Endothelial cell (in vitro differentiated cells): Measurements from ENCODE around the gene TSPAN31. TPM values are rescaled to one million over a fixed set of nuclear protein-coding genes. Genes with fewer than 3 reads are reported as not detected.

Experiments used
- DNase-seq: peaks from one replicate; pipeline ENCODE4 v3.0.0; 2021; ENCODE audit warnings: low spot score
- H3K27ac Mint-ChIP-seq: one replicate; pipeline ENCODE4 v1.8.0; 2021; ENCODE audit warnings: mixed read lengths, inconsistent platforms; ENCODE audit not compliant: unreplicated experiment
- H3K27me3 Mint-ChIP-seq: one replicate; pipeline ENCODE4 v1.8.0; 2021; ENCODE audit warnings: mild to moderate bottlenecking, moderate library complexity, mixed read lengths, inconsistent platforms; ENCODE audit not compliant: unreplicated experiment
- H3K36me3 Mint-ChIP-seq: one replicate; pipeline ENCODE4 v1.8.0; 2021; ENCODE audit warnings: mild to moderate bottlenecking, low read depth, mixed read lengths, inconsistent platforms; ENCODE audit not compliant: unreplicated experiment
- H3K4me1 Mint-ChIP-seq: one replicate; pipeline ENCODE4 v1.8.0; 2021; ENCODE audit warnings: mild to moderate bottlenecking, mixed read lengths, inconsistent platforms; ENCODE audit not compliant: unreplicated experiment
- H3K4me3 Mint-ChIP-seq: one replicate; pipeline ENCODE4 v1.8.0; 2021; ENCODE audit warnings: mild to moderate bottlenecking, mixed read lengths, inconsistent platforms; ENCODE audit not compliant: unreplicated experiment
- H3K9me3 Mint-ChIP-seq: one replicate; pipeline ENCODE4 v1.8.0; 2021; ENCODE audit warnings: mixed read lengths, inconsistent platforms; ENCODE audit not compliant: unreplicated experiment
- CTCF ChIP-seq: fragments of 200-600 bp; sonication (generic); IDR thresholded peaks from one replicate; pipeline ENCODE4 v1.5.0; 2021; ENCODE audit warnings: antibody characterized with exemption; ENCODE audit not compliant: unreplicated experiment
- total RNA-seq: library from RNA; stranded (reverse); fragmentation: NEBNext Ultra II Directional; extraction: Animal tissue kit (Norgen Biotek cat#: 25700); gene quantifications from one replicate; pipeline ENCODE4 v1.2.1, GENCODE V29; 2021; ENCODE audit not compliant: unreplicated experiment

TSPAN31 gene
- total RNA-seq, 1 donor from 2014 or later, result 21.8 TPM

- peaks cover 24% of the 10 kb centered on the region for H3K36me3 Mint-ChIP-seq
- peaks cover 2% of the 10 kb centered on the region for H3K27me3 Mint-ChIP-seq
- no peaks in the 10 kb centered on the region for H3K9me3 Mint-ChIP-seq
- peak overlapping the region; percentile 15 for H3K4me3 Mint-ChIP-seq
- TF ChIP-seq CTCF, result no peak
- no peak for DNase-seq
- no peak overlapping the region for H3K27ac Mint-ChIP-seq
- H3K4me1 Mint-ChIP-seq, result peaks cover 15% of the 10 kb centered on the region
Observed at GRCh38 chr12:57781801-57782200, 37.0 kb downstream of the TSPAN31 start.

- Mint-ChIP-seq H3K9me3 (no peaks in the 10 kb centered on the region), H3K36me3 (peaks cover 28% of the 10 kb centered on the region), H3K4me1 (peaks cover 15% of the 10 kb centered on the region), H3K4me3 (peak overlapping the region; percentile 100), H3K27ac (no peak overlapping the region), H3K27me3 (peaks cover 2% of the 10 kb centered on the region)
- TF ChIP-seq CTCF, result no peak
- DNase-seq, result no peak
Observed at GRCh38 chr12:57782243-57782607, 37.4 kb downstream of the TSPAN31 start.

DNA sequence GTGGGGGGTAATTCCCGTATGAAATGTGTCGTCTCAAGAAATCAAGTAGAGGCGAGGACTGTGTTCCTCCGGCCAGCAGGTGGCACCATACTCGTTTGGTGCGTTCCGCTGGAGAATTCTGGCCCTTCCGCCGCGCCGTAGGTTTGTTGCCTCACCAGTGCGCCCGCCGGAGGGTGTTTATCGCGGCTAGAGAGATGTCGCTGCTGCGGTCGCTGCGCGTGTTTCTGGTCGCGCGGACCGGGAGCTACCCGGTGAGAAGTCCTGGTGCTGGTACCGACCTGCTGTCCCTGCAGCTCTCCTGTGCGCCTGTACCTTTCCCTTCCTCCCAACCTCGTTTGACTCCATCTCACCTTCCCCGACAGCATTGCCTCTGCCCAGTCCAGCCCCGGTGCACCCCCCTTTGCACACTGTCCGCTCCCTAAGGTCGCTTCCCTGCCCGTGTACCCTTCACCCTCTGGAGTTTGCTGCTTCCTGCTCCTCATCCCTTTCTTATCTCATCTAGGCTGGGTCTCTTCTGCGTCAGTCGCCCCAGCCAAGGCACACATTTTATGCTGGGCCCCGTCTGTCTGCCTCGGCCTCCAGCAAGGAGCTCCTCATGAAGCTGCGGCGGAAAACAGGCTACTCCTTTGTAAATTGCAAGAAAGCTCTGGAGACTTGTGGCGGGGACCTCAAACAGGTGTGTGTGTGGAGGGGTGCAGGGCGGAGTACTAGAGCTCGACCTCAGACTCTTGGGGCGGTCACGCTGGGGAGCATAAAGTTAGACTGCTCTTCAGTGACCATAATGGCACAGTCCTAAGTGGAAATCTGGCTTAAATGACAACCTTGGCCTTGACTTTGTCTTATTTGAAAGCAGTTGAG, 38.0 kb downstream of the TSPAN31 start, which contains the start of gene TSFM:
Gene TSFM, plus strand, starts transcription at position 180 of the 858 bp plus-strand sequence. Its CDS starts 15 bp downstream, at position 195.
- H3K27ac Mint-ChIP-seq, result peak within 1 kb of the TSS; percentile 61
- peaks cover 2% of the 10 kb centered on the region for H3K27me3 Mint-ChIP-seq
- DNase-seq, result peak; percentile 95

DNA sequence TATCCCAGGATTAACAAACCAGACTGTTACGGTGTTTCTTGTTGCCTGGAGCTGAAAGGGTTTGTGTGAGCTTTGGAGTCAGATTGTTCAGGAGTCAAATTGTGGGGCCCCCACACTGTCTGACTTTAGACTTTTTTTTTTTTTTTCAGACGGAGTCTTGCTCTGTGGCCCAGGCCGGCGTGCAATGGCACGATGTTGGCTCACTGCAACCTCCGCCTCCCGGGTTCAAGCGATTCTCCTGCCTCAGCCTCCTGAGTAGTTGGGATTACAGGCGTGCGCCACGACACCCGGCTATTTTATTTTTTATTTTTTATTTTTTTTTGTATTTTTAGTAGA, 38.6 kb downstream of the TSPAN31 start:
- H3K9me3 Mint-ChIP-seq, result no peaks in the 10 kb centered on the region
- H3K27ac Mint-ChIP-seq, result peak overlapping the region; percentile 61
- peaks cover 2% of the 10 kb centered on the region for H3K27me3 Mint-ChIP-seq
- peaks cover 15% of the 10 kb centered on the region for H3K4me1 Mint-ChIP-seq
- H3K36me3 Mint-ChIP-seq, result peaks cover 30% of the 10 kb centered on the region
- no peak for TF ChIP-seq CTCF
- DNase-seq, result no peak
- H3K4me3 Mint-ChIP-seq, result peak overlapping the region; percentile 100

More for the DNA sequence above, 38.0 kb downstream of the TSPAN31 start, which contains the start of gene TSFM:
- peaks cover 30% of the 10 kb centered on the region for H3K36me3 Mint-ChIP-seq
- peaks cover 15% of the 10 kb centered on the region for H3K4me1 Mint-ChIP-seq
- peak within 1 kb of the TSS; percentile 100 for H3K4me3 Mint-ChIP-seq
- TF ChIP-seq CTCF, result peak; percentile 83
- H3K9me3 Mint-ChIP-seq, result no peaks in the 10 kb centered on the region

- no peak overlapping the region for H3K27ac Mint-ChIP-seq
- H3K36me3 Mint-ChIP-seq, result peaks cover 30% of the 10 kb centered on the region
- no peaks in the 10 kb centered on the region for H3K9me3 Mint-ChIP-seq
- DNase-seq, result no peak
- no peak for TF ChIP-seq CTCF
- H3K4me3 Mint-ChIP-seq, result peak overlapping the region; percentile 31
- H3K4me1 Mint-ChIP-seq, result peaks cover 15% of the 10 kb centered on the region
- H3K27me3 Mint-ChIP-seq, result peaks cover 2% of the 10 kb centered on the region
Observed at GRCh38 chr12:57783861-57784260, 39.0 kb downstream of the TSPAN31 start.
